GM12878 (cell line): ENCODE measurements around the gene FGF14.

Experiments used
- BMI1 ChIP-seq: fragments of 450-650 bp; IDR thresholded peaks from 2 replicates; pipeline ENCODE4 v1.6.1; 2016; ENCODE audit warnings: mild to moderate bottlenecking, moderate library complexity, borderline replicate concordance
- EZH2 ChIP-seq: IDR thresholded peaks from 2 replicates; pipeline ENCODE4 v1.6.1; 2012; ENCODE audit warnings: low read depth, mild to moderate bottlenecking, control low read depth, inconsistent platforms, low read length, borderline replicate concordance; ENCODE audit not compliant: control insufficient read depth
- PRDM15 ChIP-seq: fragments of 450-650 bp; formaldehyde crosslinking; IDR thresholded peaks from 2 replicates; pipeline ENCODE4 v1.4.0; 2020; ENCODE audit warnings: mild to moderate bottlenecking, moderate library complexity
- TCF7 ChIP-seq: IDR thresholded peaks from 2 replicates; pipeline ENCODE4 v1.6.1; 2014; ENCODE audit warnings: antibody characterized with exemption, borderline replicate concordance

GRCh38 chr13:101736566-101736965 lies 665.3 kb downstream of the FGF14 start:
- no peak for TF ChIP-seq PRDM15 (CRISPR knock-in tag)
- TF ChIP-seq BMI1, result no peak
- no peak for TF ChIP-seq EZH2
- no peak for TF ChIP-seq TCF7
